Endothelial cell of umbilical vein (primary cell): ENCODE data around the gene RASD1. TPM values are rescaled to one million over a fixed set of nuclear protein-coding genes. Genes with fewer than 3 reads are reported as not detected.

Experiments used
- BruUV-seq: library from RNA; stranded (reverse); fragments of 400-500 nt; replicated peaks from 2 replicates; lab custom pipeline; 2021; lab: Mats Ljungman, UMichigan
- CTCF ChIA-PET: fragments of 300-600, 350-600 bp; sonication (Branson Sonifier 250); formaldehyde crosslinking; loops from one replicate; lab custom pipeline; 2021; ENCODE audit warnings: antibody characterized with exemption, inconsistent platforms; lab: Charles Lee
- POLR2A ChIA-PET: fragments of 300-600, 350-600 bp; sonication (Branson Sonifier 250); formaldehyde crosslinking; loops from one replicate; lab custom pipeline; 2021; ENCODE audit warnings: antibody characterized with exemption, inconsistent platforms; lab: Charles Lee
- DNase-seq: peaks from one replicate; pipeline ENCODE4 v3.0.0-alpha.2; 2011; ENCODE audit warnings: low read depth, low spot score
- FAIRE-seq: peaks from 2 replicates; lab custom pipeline; 2011; peaks lifted over from hg19 to GRCh38; lab: Jason Lieb, UNC
- H2AFZ ChIP-seq: 2 replicates; pipeline ENCODE4 v1.6.0; 2012; ENCODE audit warnings: low read depth, low read length, control low read depth, inconsistent platforms
- H3K27ac ChIP-seq: 2 replicates; pipeline ENCODE4 v1.5.1; 2011; ENCODE audit warnings: low read depth, mild to moderate bottlenecking, control low read depth, low read length, moderate library complexity; ENCODE audit not compliant: insufficient read depth
- H3K27me3 ChIP-seq, 2 experiments: 2 replicates each; pipeline versions ENCODE4 v1.6.0 to v1.6.1; 2011; ENCODE audit warnings: low read length in 2 of 2, mixed read lengths in 1 of 2; ENCODE audit not compliant: control insufficient read depth in 2 of 2, insufficient read depth in 2 of 2
- H3K36me3 ChIP-seq, 2 experiments: 2 replicates in 1 of 2; 3 replicates in 1 of 2; pipeline ENCODE4 v1.5.1; 2011; ENCODE audit warnings: low read length in 2 of 2, mild to moderate bottlenecking in 1 of 2, moderate library complexity in 1 of 2; ENCODE audit not compliant: control insufficient read depth in 2 of 2, insufficient read depth in 2 of 2; ENCODE audit errors: extremely low read depth in 1 of 2
- H3K4me1 ChIP-seq: 3 replicates; pipeline ENCODE4 v1.5.1; 2011; ENCODE audit warnings: mild to moderate bottlenecking, low read length; ENCODE audit not compliant: control insufficient read depth, insufficient read depth; ENCODE audit errors: extremely low read depth
- H3K4me2 ChIP-seq: 2 replicates; pipeline ENCODE4 v1.6.1; 2011; ENCODE audit warnings: low read length, control low read depth, mixed read lengths; ENCODE audit not compliant: insufficient read depth
- H3K4me3 ChIP-seq, 3 experiments: fragments of 200-600 bp in 1 of 3; sonication (generic), shearing (Covaris generic) in 1 of 3; replicated peaks in 1 of 3; 2 replicates each; pipeline ENCODE4 v1.5.1; 2011 to 2016; ENCODE audit warnings: control low read depth in 3 of 3, low read length in 3 of 3, mild to moderate bottlenecking in 2 of 3, inconsistent platforms in 1 of 3, low read depth in 1 of 3, moderate library complexity in 1 of 3; ENCODE audit not compliant: insufficient read depth in 1 of 3
- H3K79me2 ChIP-seq: 2 replicates; pipeline ENCODE4 v1.6.0; 2012; ENCODE audit warnings: low read length, inconsistent platforms; ENCODE audit not compliant: control insufficient read depth, insufficient read depth
- H3K9ac ChIP-seq: replicated peaks from 2 replicates; pipeline ENCODE3; 2011; ENCODE audit warnings: low read length, control low read depth; ENCODE audit not compliant: insufficient read depth; ENCODE audit errors: extremely low read depth
- H3K9me1 ChIP-seq: replicated peaks from 3 replicates; pipeline ENCODE4 v1.6.0; 2011; ENCODE audit warnings: mild to moderate bottlenecking, low read length; ENCODE audit not compliant: control insufficient read depth, insufficient read depth; ENCODE audit errors: extremely low read depth
- H3K9me3 ChIP-seq: replicated peaks from 2 replicates; pipeline ENCODE4 v1.5.1; 2012; ENCODE audit warnings: low read length, inconsistent platforms; ENCODE audit not compliant: control insufficient read depth, insufficient read depth
- H4K20me1 ChIP-seq: replicated peaks from 2 replicates; pipeline ENCODE3; 2011; ENCODE audit warnings: mild to moderate bottlenecking, low read length; ENCODE audit not compliant: control insufficient read depth, insufficient read depth; ENCODE audit errors: extremely low read depth
- EZH2 ChIP-seq: IDR thresholded peaks from 2 replicates; pipeline ENCODE4 v1.6.1; 2012; ENCODE audit warnings: borderline replicate concordance, low read depth, mild to moderate bottlenecking, moderate library complexity, low read length, inconsistent platforms; ENCODE audit not compliant: severe bottlenecking
- FOS ChIP-seq: IDR thresholded peaks from 2 replicates; pipeline ENCODE4 v1.6.1; 2011; ENCODE audit warnings: mild to moderate bottlenecking, low read length, moderate library complexity, borderline replicate concordance; ENCODE audit not compliant: insufficient read depth
- GATA2 ChIP-seq: IDR thresholded peaks from 2 replicates; pipeline ENCODE4 v1.7.0; 2011; ENCODE audit warnings: low read depth, mild to moderate bottlenecking, moderate library complexity, mixed read lengths, low read length; ENCODE audit not compliant: insufficient read length, insufficient read depth
- MYC ChIP-seq: IDR thresholded peaks from one replicate; pipeline ENCODE4 v1.6.1; 2011; ENCODE audit warnings: mild to moderate bottlenecking, low read depth, low read length
- POLR2A ChIP-seq: IDR thresholded peaks from 2 replicates; pipeline ENCODE4 v1.6.1; 2012; ENCODE audit warnings: low read depth, mild to moderate bottlenecking, control low read depth, low read length
- POLR2AphosphoS5 ChIP-seq: IDR thresholded peaks from 2 replicates; pipeline ENCODE4 v1.6.1; 2012; ENCODE audit warnings: low read depth, mild to moderate bottlenecking, control low read depth, low read length, moderate library complexity; ENCODE audit not compliant: insufficient read depth
- dilution Hi-C: fragments of 300-500 bp; cut with MboI; formaldehyde crosslinking; loops from one replicate; pipeline ENCODE4 v1.15.0; 2019; ENCODE audit warnings: low sequenced_read_pairs; ENCODE audit not compliant: extremely low pct_ligation_motif_present
- intact Hi-C: fragments of 100-400 bp; cut with micrococcal nuclease; formaldehyde crosslinking; loops from one replicate; pipeline ENCODE4 v1.10.0; 2022
- polyA plus RNA-seq, 4 experiments: library from polyadenylated mRNA; depleted of rRNA in 3 of 4; stranded (reverse) in 3 of 4; unstranded in 1 of 4; fragments of >200 nt; gene quantifications; 2 replicates each; pipeline versions ENCODE4 v1.2.1 to v1.2.3, GENCODE V29; 2011 to 2012; ENCODE audit warnings: missing spikeins in 1 of 4
- total RNA-seq: library from RNA; stranded (reverse); gene quantifications from 2 replicates; pipeline ENCODE4 v1.2.3, GENCODE V29; 2021
- TF ChIP-seq, protein P1 (sequence below), 2 donors: IDR thresholded peaks; 1 replicate in 1 of 2; 2 replicates in 1 of 2; pipeline ENCODE4 v1.5.1; 2011; ENCODE audit warnings: low read length in 2 of 2, mild to moderate bottlenecking in 2 of 2, moderate library complexity in 2 of 2, control low read depth in 1 of 2, inconsistent platforms in 1 of 2, low read depth in 1 of 2; ENCODE audit not compliant: insufficient read depth in 1 of 2; ENCODE audit errors: extremely low read depth in 1 of 2

RASD1 gene
- total and polyA plus RNA-seq, 2 donors (not counting 3 experiments of a cell fraction or from before 2014, with no cell fraction given), result 4.2 to 15.7 TPM

DNA sequence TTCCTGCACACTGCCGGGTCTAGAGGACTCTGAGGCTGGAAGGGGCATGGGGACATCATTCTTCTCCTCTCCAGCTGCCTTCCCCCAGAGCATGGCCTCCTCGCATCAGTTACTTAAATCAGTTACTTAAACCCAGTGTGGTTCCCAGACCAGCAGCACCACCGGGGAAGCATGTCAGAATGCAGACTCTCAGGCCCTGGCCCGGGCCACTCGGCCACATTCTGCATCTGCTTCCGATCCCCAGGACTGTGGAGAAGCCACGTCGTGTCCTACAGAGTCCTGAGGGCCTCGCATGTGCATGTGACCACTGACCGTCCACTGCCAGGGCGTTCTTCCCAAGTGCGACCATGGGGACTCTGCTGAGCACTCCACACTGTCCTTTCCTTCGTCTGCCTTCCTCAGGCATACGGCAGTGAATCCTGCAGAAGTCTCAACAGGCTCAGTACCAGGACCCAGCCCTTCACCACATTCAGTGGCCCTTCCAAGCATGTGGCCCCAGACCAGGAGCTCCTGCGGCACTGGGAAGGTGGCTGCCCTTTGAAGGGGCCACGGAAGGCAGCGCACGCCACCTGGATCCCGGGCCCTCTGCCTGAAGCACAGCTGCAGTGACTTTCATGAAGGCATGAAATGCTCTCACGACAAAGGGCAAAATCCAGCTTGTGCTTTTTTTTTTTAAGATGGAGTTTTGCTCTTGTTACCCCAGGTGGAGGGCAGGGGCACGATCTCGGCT lies 46.9 kb upstream of the RASD1 start:
- DNase-seq (no peak), FAIRE-seq (no peak)
- TF ChIP-seq FOS, result no peak
- no peak for TF ChIP-seq EZH2
- TF ChIP-seq MYC, result no peak
- TF ChIP-seq, protein P1, sequence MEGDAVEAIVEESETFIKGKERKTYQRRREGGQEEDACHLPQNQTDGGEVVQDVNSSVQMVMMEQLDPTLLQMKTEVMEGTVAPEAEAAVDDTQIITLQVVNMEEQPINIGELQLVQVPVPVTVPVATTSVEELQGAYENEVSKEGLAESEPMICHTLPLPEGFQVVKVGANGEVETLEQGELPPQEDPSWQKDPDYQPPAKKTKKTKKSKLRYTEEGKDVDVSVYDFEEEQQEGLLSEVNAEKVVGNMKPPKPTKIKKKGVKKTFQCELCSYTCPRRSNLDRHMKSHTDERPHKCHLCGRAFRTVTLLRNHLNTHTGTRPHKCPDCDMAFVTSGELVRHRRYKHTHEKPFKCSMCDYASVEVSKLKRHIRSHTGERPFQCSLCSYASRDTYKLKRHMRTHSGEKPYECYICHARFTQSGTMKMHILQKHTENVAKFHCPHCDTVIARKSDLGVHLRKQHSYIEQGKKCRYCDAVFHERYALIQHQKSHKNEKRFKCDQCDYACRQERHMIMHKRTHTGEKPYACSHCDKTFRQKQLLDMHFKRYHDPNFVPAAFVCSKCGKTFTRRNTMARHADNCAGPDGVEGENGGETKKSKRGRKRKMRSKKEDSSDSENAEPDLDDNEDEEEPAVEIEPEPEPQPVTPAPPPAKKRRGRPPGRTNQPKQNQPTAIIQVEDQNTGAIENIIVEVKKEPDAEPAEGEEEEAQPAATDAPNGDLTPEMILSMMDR (IDR thresholded peaks at IDR 0.05; ENCODE audit: extremely low read depth in 1 of 2, insufficient read depth in 1 of 2, low read depth in 1 of 2, low read length in 2 of 2), result no peak
- TF ChIP-seq GATA2, result no peak
- TF ChIP-seq POLR2AphosphoS5, result no peak
- no peak for TF ChIP-seq POLR2A
- no peak overlapping the region for H3K9ac ChIP-seq
- H3K36me3 ChIP-seq, result no peaks in the 10 kb centered on the region
- intact Hi-C loops (no loop called here), dilution Hi-C loops (no loop called here)
- no peak overlapping the region for H3K4me3 ChIP-seq
- no peaks in the 10 kb centered on the region for H3K4me1 ChIP-seq
- H3K9me1 ChIP-seq, result no peaks in the 10 kb centered on the region
- H4K20me1 ChIP-seq, result no peaks in the 10 kb centered on the region
- no peaks in the 10 kb centered on the region for H3K9me3 ChIP-seq
- ChIA-PET POLR2A (interaction anchor here (0.7 kb wide), 1 partner anchor 1104 kb away, joined by 3 read pairs; no protein-coding TSS in a partner anchor), CTCF (interaction anchor here (1.7 kb wide), 1 partner anchor 46 kb away, joined by 4 read pairs; no protein-coding TSS in a partner anchor)
- H3K79me2 ChIP-seq, result no peaks in the 10 kb centered on the region
- no peak overlapping the region for H3K4me2 ChIP-seq
- no peak overlapping the region for H3K27ac ChIP-seq
- H2AFZ ChIP-seq, result no peak overlapping the region
- no TSS peak for BruUV-seq
- no peaks in the 10 kb centered on the region for H3K27me3 ChIP-seq
